Stimulated activated CD4-positive, alpha-beta T cell treated with anti-CD3 and anti-CD28 coated beads, Interleukin-15, amount 100 ng/mL, for 48 hours (primary cell): ENCODE measurements around the gene KRTAP6-3.

ENCODE experiments used
- DNase-seq, 2 donors: peaks; one replicate each; pipeline ENCODE4 v3.0.0-alpha.2; 2020; ENCODE audit warnings: low read depth in 2 of 2

KRTAP6-3 gene

GRCh38 chr21:30625449-30626165 lies 33.4 kb downstream of the KRTAP6-3 start:
- no peak for DNase-seq

DNA sequence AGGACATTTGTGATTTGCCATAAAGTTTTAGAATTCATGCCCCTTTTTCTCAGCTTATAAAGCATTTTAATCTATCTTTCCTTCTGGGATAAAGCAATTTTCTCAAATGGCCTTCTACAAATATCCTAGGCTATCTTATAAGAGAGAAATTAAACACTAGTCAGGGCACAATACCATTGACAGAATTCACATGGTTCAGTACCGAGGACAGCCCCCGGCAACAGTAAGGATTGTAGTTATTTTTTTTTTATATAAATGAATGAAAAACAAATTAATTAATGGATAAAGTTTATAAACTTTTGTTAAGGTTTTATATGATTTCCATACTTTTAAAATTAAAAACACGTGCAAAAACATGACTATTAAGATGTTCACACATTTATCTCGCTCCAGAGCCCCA lies 35.9 kb downstream of the KRTAP6-3 start:
- no peak for DNase-seq

- DNase-seq = no peak
These were observed 37.0 kb downstream of the KRTAP6-3 start for GRCh38 chr21:30629200-30629599.

GRCh38 chr21:30634906-30635305 lies 42.7 kb downstream of the KRTAP6-3 start, which contains the start of gene KRTAP20-2:
KRTAP20-2 (plus strand) TSS chr21:30635206; CDS start chr21:30635264, 58 bp downstream.
- no peak for DNase-seq

GRCh38 chr21:30638686-30639085 lies 46.4 kb downstream of the KRTAP6-3 start:
- DNase-seq = no peak

GRCh38 chr21:30642564-30642963 lies 50.3 kb downstream of the KRTAP6-3 start, which contains the start of gene KRTAP20-3:
KRTAP20-3 (plus strand) TSS chr21:30642864.
- DNase-seq = no peak
